ENCODE measurements around the gene PARN.

Gene PARN

GRCh38 chr16:14437426-14437825 is 192.6 kb downstream of the PARN start:
- no peaks in the 10 kb centered on the region for H3K9me3 ChIP-seq (ENCODE audit: control insufficient read depth, insufficient read depth, low read depth, low read length)
- TF ChIP-seq REST (tag by site-specific recombination; IDR thresholded peaks at IDR 0.05): no peak
- TF ChIP-seq ZNF560 (tag by site-specific recombination; IDR thresholded peaks at IDR 0.05; ENCODE audit: borderline replicate concordance): no peak
- TF ChIP-seq ZNF433 (tag by site-specific recombination; IDR thresholded peaks at IDR 0.05; ENCODE audit: low read depth): no peak
- TF ChIP-seq ZNF670 (tag by site-specific recombination; IDR thresholded peaks at IDR 0.05; ENCODE audit: low read depth): no peak
- no peak for TF ChIP-seq IKZF3 (tag by site-specific recombination; IDR thresholded peaks at IDR 0.05)
- no peak for TF ChIP-seq ZNF157 (tag by site-specific recombination; IDR thresholded peaks at IDR 0.05)
- TF ChIP-seq ZBTB48 (tag by site-specific recombination; IDR thresholded peaks at IDR 0.05): no peak
- TF ChIP-seq WT1 (tag by site-specific recombination; IDR thresholded peaks at IDR 0.05): no peak
- no peak for TF ChIP-seq SALL2 (tag by site-specific recombination; IDR thresholded peaks at IDR 0.05; ENCODE audit: borderline replicate concordance)
- H3K27ac ChIP-seq (ENCODE audit: extremely low read depth, low read depth, low read length): no peak overlapping the region
- no peaks in the 10 kb centered on the region for H3K4me1 ChIP-seq (ENCODE audit: control insufficient read depth, insufficient read depth, low read length)
- ChIA-PET POLR2A (no interaction called here), CTCF (no interaction called here)
- peaks cover 0 to 9% of the 10 kb centered on the region in 2 experiments; a peak in 1 of 3 replicates for H3K36me3 ChIP-seq (ENCODE audit: control insufficient read depth in 2 of 2, insufficient read depth in 1 of 2, low read length in 2 of 2)
- no peak overlapping the region for H3K4me3 ChIP-seq (ENCODE audit: low read depth, low read length)

GRCh38 chr16:14436401-14436955 is 193.6 kb downstream of the PARN start:
- Histone ChIP-seq H3K4me1 (ENCODE audit: control insufficient read depth, insufficient read depth, low read length) (no peaks in the 10 kb centered on the region), H3K36me3 (ENCODE audit: control insufficient read depth in 2 of 2, insufficient read depth in 1 of 2, low read length in 2 of 2) (peaks cover 0 to 9% of the 10 kb centered on the region in 2 experiments; a peak in 1 of 3 replicates), H3K4me3 (ENCODE audit: low read depth, low read length) (no peak overlapping the region), H3K27ac (ENCODE audit: extremely low read depth, low read depth, low read length) (no peak overlapping the region), H3K9me3 (ENCODE audit: control insufficient read depth, insufficient read depth, low read depth, low read length) (no peaks in the 10 kb centered on the region)
- ChIA-PET CTCF (no interaction called here), POLR2A (no interaction called here)
- TF ChIP-seq ZNF223 (tag by site-specific recombination; IDR thresholded peaks at IDR 0.05) (no peak), KLF8 (tag by site-specific recombination; IDR thresholded peaks at IDR 0.05) (no peak), ZNF114 (tag by site-specific recombination; IDR thresholded peaks at IDR 0.05) (no peak), ZFHX2 (tag by site-specific recombination; conservative IDR thresholded peaks at IDR 0.05) (no peak), ZNF341 (tag by site-specific recombination; IDR thresholded peaks at IDR 0.05; ENCODE audit: low read depth) (no peak), FEZF1 (tag by site-specific recombination; IDR thresholded peaks at IDR 0.05) (no peak), ZNF274 (IDR thresholded peaks at IDR 0.05; ENCODE audit: low read length) (no peak), ZNF274 (tag by site-specific recombination; IDR thresholded peaks at IDR 0.05; ENCODE audit: borderline replicate concordance) (no peak), ZNF354C (tag by site-specific recombination; IDR thresholded peaks at IDR 0.05; ENCODE audit: borderline replicate concordance, low read depth) (no peak), ZNF132 (tag by site-specific recombination; IDR thresholded peaks at IDR 0.05; ENCODE audit: borderline replicate concordance) (no peak), ZNF791 (tag by site-specific recombination; IDR thresholded peaks at IDR 0.05) (no peak), ZBTB10 (tag by site-specific recombination; IDR thresholded peaks at IDR 0.05) (no peak), ZNF19 (tag by site-specific recombination; IDR thresholded peaks at IDR 0.05; ENCODE audit: low read depth) (no peak), ZNF624 (tag by site-specific recombination; IDR thresholded peaks at IDR 0.05) (no peak), ZNF174 (tag by site-specific recombination; IDR thresholded peaks at IDR 0.05) (no peak), ZNF202 (tag by site-specific recombination; IDR thresholded peaks at IDR 0.05; ENCODE audit: borderline replicate concordance) (no peak), ZNF677 (tag by site-specific recombination; IDR thresholded peaks at IDR 0.05) (no peak), ZNF549 (tag by site-specific recombination; IDR thresholded peaks at IDR 0.05) (no peak)

Data from HEK293 (cell line).